ENCODE data around the gene TSSK2.
"Not testable (repeated sequence)": the region's sequence is repeated elsewhere in the genome, so short reads cannot be mapped to it uniquely, and the experiment has no call there.

DNA sequence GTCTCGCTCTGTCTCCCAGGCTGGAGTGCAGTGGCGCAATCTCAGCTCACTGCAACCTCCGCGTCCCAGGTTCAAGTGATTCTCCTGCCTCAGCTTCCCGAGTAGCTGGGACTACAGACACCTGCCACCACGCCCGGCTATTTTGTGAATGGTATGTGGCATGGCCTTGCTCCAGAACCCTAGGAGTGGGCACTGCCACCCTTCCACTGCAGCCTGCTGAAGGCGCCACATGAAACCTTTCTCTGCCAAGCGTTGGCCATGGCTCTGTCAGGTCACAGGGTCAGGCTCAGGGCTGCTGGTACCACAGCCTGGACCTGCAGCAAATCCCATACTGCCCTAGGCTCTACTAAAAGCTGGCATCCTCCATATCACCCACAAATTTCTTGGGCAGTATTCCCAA is 25.0 kb downstream of the TSSK2 start:
- TF ChIP-seq EZH2phosphoT487 (IDR thresholded peaks at IDR 0.05; ENCODE audit: low read depth, severe bottlenecking, unreplicated experiment): not testable (repeated sequence)
- TF ChIP-seq, protein P1, sequence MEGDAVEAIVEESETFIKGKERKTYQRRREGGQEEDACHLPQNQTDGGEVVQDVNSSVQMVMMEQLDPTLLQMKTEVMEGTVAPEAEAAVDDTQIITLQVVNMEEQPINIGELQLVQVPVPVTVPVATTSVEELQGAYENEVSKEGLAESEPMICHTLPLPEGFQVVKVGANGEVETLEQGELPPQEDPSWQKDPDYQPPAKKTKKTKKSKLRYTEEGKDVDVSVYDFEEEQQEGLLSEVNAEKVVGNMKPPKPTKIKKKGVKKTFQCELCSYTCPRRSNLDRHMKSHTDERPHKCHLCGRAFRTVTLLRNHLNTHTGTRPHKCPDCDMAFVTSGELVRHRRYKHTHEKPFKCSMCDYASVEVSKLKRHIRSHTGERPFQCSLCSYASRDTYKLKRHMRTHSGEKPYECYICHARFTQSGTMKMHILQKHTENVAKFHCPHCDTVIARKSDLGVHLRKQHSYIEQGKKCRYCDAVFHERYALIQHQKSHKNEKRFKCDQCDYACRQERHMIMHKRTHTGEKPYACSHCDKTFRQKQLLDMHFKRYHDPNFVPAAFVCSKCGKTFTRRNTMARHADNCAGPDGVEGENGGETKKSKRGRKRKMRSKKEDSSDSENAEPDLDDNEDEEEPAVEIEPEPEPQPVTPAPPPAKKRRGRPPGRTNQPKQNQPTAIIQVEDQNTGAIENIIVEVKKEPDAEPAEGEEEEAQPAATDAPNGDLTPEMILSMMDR (IDR thresholded peaks at IDR 0.05; ENCODE audit: poor library complexity): not testable (repeated sequence)

Data from hepatocyte (in vitro differentiated cells).